LNCAP (cell line): ENCODE data around the gene PAPLN.

Source experiments
- TF ChIP-seq, protein P1 (sequence below): fragments of 450-650 bp; IDR thresholded peaks from 2 replicates; pipeline ENCODE4 v1.5.1; 2017; ENCODE audit warnings: mild to moderate bottlenecking

PAPLN gene

GRCh38 chr14:73283608-73284379 lies 46.5 kb downstream of the PAPLN start:
- TF ChIP-seq, protein P1, sequence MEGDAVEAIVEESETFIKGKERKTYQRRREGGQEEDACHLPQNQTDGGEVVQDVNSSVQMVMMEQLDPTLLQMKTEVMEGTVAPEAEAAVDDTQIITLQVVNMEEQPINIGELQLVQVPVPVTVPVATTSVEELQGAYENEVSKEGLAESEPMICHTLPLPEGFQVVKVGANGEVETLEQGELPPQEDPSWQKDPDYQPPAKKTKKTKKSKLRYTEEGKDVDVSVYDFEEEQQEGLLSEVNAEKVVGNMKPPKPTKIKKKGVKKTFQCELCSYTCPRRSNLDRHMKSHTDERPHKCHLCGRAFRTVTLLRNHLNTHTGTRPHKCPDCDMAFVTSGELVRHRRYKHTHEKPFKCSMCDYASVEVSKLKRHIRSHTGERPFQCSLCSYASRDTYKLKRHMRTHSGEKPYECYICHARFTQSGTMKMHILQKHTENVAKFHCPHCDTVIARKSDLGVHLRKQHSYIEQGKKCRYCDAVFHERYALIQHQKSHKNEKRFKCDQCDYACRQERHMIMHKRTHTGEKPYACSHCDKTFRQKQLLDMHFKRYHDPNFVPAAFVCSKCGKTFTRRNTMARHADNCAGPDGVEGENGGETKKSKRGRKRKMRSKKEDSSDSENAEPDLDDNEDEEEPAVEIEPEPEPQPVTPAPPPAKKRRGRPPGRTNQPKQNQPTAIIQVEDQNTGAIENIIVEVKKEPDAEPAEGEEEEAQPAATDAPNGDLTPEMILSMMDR, result no peak; the same call in 1 of the 2 replicates

DNA sequence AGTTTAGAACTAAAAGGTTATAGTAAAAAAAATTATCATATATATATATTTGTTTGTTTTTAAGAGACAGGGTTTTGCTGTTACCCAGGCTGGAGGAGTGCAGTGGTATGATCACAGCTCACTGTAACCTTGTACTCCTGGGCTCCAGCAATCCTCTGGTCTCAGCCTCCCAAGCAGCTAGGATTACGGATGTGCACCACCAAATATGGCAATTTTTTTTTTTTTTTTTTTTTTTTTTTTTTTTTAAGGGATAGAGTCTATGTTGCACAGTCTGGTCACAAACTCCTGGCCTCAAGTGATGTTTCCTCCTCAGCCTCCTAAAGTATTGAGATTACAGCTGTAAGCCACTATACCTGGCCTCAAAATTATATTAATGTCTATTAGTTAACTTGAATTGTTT lies 48.7 kb downstream of the PAPLN start:
- TF ChIP-seq, protein P1, result no peak

DNA sequence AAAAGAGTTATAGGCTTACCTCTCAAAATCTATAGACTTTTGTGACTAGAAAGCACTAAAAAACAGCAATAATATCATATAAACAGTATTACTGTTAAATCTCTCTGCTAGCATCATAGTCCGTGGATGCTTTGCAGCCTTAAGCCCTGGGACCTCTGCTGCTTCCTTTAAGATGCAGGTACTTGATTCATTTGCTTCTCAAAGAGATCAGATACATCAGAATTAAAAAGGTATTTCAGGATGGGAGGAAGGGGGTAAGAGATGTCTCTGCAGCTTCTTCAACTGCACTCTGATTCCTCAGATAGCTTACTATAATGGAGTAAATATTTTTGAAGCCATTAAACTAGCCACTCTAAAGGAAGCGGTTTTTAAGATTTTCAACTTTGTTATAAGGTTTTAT lies 49.3 kb downstream of the PAPLN start:
- TF ChIP-seq, protein P1, result no peak

- TF ChIP-seq, protein P1, result no peak
These were observed 49.8 kb downstream of the PAPLN start for GRCh38 chr14:73287071-73287470.

DNA sequence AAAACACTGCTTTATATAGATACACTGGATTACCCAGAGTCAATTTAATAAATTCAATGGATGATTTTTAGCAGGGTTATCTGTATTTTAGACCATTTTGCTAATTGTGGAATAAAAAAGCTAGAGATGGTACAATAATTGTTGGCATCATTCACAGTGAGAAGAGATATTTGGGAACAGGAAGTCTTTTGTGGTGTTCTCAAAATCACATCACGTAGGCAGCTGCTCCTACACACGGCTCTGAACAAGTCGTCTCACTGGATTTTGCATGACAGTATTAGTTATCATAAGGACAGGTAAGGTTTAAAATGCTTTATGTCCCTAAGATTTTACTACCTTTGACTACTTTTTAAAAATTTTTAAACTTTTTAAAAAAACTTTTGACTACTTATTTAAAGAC lies 52.0 kb downstream of the PAPLN start:
- TF ChIP-seq, protein P1, result no peak

GRCh38 chr14:73289729-73290128 lies 52.4 kb downstream of the PAPLN start:
- TF ChIP-seq, protein P1, result no peak

DNA sequence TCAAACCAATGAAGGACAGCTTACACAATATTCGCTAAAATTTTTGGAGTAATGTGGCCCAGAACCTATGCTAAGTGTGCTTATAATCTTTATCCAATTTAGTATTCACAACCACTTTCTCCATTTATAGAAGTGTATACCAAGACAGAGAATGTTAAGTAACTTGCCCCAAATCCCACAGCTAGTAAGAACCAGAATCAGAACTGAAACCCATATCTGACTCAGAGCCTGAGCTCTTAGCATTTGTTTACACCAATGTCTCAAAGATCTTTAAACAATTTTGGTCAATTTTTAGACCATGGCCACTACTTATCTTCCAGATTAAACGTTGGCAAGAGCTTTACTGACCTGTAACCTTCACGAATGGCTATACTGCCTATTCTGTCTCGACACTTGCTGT lies 53.0 kb downstream of the PAPLN start:
- TF ChIP-seq, protein P1, result no peak
